OCI-LY1 (cell line): ENCODE measurements around the gene OSBPL6.

Experiments used
- CTCF ChIP-seq: fragments of 200-600 bp; sonication (generic), shearing (Covaris generic); IDR thresholded peaks from 2 replicates; pipeline ENCODE4 v1.5.1; 2017; ENCODE audit warnings: mild to moderate bottlenecking, antibody characterized with exemption, low read length, moderate library complexity, mixed read lengths
- EZH2 ChIP-seq: fragments of 200-600 bp; sonication (generic), shearing (Covaris generic); IDR thresholded peaks from 2 replicates; pipeline ENCODE4 v1.8.0; 2017; ENCODE audit warnings: borderline replicate concordance, mixed run types, mild to moderate bottlenecking, antibody characterized with exemption, low read length, moderate library complexity, mixed read lengths

- TF ChIP-seq CTCF = no peak
- TF ChIP-seq EZH2 = no peak
These were observed 209.5 kb downstream of the OSBPL6 start for GRCh38 chr2:178403671-178404306.
